Skeletal muscle satellite cell (primary cell): Measurements from ENCODE around the gene FSTL1.

Source experiments
- H3K27me3 ChIP-seq: 2 replicates; pipeline ENCODE4 v1.7.0; 2013; ENCODE audit warnings: low read length; ENCODE audit not compliant: control insufficient read depth, insufficient read depth
- H3K36me3 ChIP-seq: 2 replicates; pipeline ENCODE4 v1.7.0; 2013; ENCODE audit warnings: mild to moderate bottlenecking, control low read depth, low read length; ENCODE audit not compliant: insufficient read depth
- H3K4me1 ChIP-seq: 2 replicates; pipeline ENCODE4 v1.7.0; 2013; ENCODE audit warnings: low read length; ENCODE audit not compliant: control insufficient read depth, insufficient read depth
- H3K4me2 ChIP-seq: 2 replicates; pipeline ENCODE4 v1.7.0; 2013; ENCODE audit warnings: mild to moderate bottlenecking, low read length
- H3K4me3 ChIP-seq: 2 replicates; pipeline ENCODE4 v1.7.0; 2013; ENCODE audit warnings: low read length
- H3K9ac ChIP-seq: 2 replicates; pipeline ENCODE4 v1.7.0; 2013; ENCODE audit warnings: mild to moderate bottlenecking, low read depth, low read length, moderate library complexity
- H3K9me3 ChIP-seq: replicated peaks from 2 replicates; pipeline ENCODE4 v1.7.0; 2013; ENCODE audit warnings: mild to moderate bottlenecking, control low read depth, low read length

FSTL1 gene

DNA sequence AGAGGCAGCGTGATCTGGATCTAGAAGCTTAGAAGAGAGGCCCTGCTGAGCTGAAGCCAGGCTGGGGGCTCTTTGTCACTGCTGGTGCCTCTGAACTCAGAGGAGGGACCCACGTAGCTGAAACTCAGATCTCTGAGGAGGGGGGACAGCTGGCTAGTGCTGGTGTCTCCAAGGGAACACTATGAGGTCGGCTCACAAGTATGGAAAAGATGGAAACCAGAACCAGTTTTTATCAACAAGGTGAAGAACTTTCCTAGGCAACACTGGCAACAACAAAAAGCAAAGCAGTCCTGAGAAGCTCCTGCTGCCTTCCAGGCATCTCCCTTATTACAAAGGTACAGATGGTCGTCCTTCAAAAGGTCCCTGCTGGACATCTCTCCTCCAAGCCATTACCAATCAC lies 27.0 kb upstream of the FSTL1 start:
- Histone ChIP-seq H3K27me3 (no peaks in the 10 kb centered on the region), H3K9ac (no peak overlapping the region), H3K4me3 (no peak overlapping the region), H3K4me1 (peaks cover 1% of the 10 kb centered on the region), H3K4me2 (no peak overlapping the region), H3K36me3 (no peaks in the 10 kb centered on the region), H3K9me3 (no peaks in the 10 kb centered on the region)

DNA sequence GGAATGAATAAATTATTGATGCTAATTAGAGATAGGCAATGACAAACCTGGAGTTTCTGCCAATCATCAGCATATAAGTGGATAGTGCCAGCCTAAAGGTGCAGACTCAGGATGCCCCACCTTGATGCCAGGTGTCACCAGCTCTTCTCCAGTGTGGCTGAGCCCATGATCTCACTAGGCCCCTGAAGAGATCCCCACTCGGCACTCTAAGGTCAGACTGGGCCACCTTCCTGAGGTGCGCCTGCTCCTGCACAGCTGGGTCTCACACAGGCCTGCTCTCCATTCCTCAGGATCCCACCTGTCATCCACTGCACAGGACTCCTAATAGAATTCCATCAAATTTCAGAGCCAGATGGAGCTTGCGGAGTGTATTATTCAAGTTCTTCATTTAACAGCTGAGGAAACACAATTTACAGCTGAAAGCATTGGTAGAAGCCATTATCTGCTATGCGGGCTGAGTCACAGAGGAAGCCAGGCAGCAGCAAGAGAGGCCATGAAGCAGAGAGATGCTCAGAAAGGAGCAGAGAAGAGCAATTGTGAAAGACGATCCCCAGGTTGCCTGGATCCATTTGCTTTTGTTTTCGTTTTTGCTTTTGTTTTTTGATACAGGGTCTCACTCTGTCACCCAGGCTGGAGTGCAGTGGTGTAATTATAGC lies 25.1 kb upstream of the FSTL1 start:
- Histone ChIP-seq H3K4me1 (peaks cover 20% of the 10 kb centered on the region), H3K4me3 (no peak overlapping the region), H3K9ac (no peak overlapping the region), H3K4me2 (no peak overlapping the region), H3K36me3 (no peaks in the 10 kb centered on the region), H3K9me3 (no peaks in the 10 kb centered on the region), H3K27me3 (no peaks in the 10 kb centered on the region)

DNA sequence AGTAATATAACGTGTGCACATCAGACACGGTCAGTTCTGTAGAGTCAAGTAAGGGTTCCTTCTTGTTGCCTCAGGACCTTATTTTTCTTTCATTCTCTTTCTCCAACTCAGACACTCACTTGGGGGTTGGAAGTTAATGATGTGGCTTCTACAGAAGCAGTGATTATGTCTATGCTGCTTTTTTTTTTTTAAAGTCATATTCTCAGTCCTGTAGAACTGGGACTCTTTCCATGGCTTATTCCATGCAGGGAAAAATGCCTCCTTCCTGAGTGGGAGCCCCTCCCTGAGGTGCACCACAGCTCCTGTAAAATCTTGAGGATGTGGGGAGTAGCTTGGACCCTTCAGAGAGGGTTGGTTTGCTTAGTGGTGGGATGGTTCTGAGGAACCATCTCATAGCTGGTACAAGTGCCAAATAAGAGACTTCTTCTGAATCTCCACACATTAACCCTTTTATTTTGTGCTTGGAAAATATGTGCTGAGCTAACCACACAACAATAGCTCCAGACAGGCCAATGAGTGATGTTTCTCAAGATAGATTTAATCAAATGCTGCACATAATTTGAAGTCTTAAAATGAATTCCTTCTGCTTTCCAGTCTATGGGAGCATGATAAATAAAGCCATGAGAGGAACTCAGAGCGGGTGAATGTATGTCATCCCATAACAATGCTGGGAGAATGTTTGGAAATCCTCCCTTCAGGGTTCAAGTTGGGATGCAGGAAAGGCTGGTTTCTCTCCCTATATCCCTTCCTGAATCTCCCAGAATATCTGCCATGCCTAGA lies 23.3 kb upstream of the FSTL1 start:
- Histone ChIP-seq H3K27me3 (no peaks in the 10 kb centered on the region), H3K4me2 (no peak overlapping the region), H3K9me3 (no peaks in the 10 kb centered on the region), H3K36me3 (no peaks in the 10 kb centered on the region), H3K4me3 (no peak overlapping the region), H3K9ac (no peak overlapping the region), H3K4me1 (peaks cover 38% of the 10 kb centered on the region)

DNA sequence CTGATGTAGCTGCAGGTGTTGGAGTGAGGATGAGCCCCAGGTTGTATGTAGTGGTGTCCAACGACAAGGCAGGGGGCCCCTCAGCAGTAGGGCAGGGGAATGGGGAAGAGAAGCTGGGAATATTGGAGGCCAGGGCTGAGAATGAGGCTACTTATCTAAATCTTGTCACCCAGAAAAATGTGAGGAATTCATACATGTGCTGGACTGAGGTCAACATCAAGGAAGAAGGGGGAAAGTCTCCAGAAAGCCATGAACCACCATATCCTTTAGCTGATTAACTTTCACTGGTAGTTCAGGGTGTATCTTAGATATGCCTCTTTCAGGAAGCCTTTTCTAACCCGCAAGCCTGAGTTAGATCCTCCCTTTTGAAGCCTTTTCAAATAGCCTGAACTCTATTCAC lies 22.6 kb upstream of the FSTL1 start:
- Histone ChIP-seq H3K4me1 (peaks cover 40% of the 10 kb centered on the region), H3K27me3 (no peaks in the 10 kb centered on the region), H3K4me2 (no peak overlapping the region), H3K9ac (no peak overlapping the region), H3K9me3 (no peaks in the 10 kb centered on the region), H3K4me3 (no peak overlapping the region), H3K36me3 (no peaks in the 10 kb centered on the region)

DNA sequence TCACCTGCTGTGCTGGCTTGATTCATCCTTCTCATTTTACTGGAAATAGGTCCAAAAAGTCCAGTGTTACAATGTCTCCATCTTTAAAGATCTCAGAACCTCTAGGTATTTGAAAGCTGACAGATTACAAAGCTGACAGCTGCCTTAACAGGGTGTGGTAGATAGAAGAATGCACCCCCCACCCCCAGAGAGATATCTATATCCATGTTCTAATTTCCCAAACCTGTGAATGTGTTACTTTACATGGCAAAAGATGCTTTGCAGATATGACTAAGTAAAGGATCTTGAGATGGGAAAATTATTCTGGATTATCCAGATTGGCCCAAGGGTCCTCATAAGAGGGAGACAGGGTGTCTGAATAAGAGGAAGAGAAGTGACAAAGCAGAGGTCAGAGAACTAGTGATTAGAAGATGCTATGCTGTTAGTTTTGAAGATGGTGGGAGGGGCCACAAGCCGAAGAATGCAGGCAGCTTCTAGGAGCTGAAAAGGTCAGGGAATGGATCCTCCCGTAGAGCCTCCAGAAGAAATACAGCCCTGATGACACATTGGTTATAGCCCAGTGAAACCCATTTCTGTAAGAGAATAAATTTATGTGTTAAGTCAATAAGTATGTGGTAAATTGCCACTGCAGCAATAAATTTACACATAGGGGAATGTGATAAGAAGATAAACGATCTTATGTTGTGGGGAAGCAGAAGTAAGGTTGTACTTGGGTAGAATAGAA lies 21.5 kb upstream of the FSTL1 start:
- Histone ChIP-seq H3K9me3 (no peaks in the 10 kb centered on the region), H3K4me2 (peak overlapping the region; percentile 70), H3K4me1 (peaks cover 40% of the 10 kb centered on the region), H3K9ac (peak overlapping the region; percentile 42), H3K4me3 (peak overlapping the region; percentile 7), H3K27me3 (no peaks in the 10 kb centered on the region), H3K36me3 (no peaks in the 10 kb centered on the region)

DNA sequence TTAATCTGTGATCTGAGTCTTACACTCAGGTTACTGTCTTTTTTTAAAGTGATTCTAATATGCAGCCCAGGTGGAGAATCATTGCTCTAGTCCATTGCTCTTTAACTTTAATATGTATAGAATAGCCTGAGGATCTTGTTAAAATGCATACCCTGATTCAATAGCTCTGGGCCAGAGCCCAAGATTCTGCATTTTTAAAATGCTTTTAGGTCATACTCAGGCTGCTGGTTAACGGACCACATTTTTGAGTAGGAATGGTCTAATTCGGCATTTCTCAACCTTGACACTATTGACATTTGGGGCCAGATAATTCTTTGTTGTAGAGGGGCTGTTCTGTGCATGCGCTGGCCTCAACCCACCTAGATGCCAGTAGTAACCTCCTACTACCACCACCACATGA lies 20.9 kb upstream of the FSTL1 start:
- Histone ChIP-seq H3K4me1 (peaks cover 40% of the 10 kb centered on the region), H3K4me2 (peak overlapping the region; percentile 70), H3K4me3 (peak overlapping the region; percentile 7), H3K27me3 (no peaks in the 10 kb centered on the region), H3K9ac (peak overlapping the region; percentile 42), H3K36me3 (no peaks in the 10 kb centered on the region), H3K9me3 (no peaks in the 10 kb centered on the region)

DNA sequence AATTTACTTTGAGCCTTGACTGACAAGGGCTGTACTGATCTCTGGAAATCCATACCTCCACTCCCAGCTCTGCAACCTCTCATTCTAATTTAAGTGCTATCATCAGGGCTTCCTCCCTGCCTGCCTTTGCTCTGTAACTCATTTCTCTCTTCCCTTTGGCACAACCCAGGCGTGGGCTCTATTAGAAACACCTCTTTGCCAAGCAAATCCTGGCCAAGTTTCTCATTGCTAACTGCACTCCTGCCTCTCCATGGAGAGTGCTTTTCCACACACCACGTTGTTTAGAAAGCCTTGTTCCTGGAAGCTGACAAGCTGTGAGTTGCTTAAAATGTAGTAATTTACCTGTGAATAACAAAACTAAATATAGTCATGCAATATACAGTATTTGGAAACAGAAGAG lies 20.1 kb upstream of the FSTL1 start:
- Histone ChIP-seq H3K4me3 (no peak overlapping the region), H3K27me3 (no peaks in the 10 kb centered on the region), H3K4me2 (peak overlapping the region; percentile 36), H3K36me3 (no peaks in the 10 kb centered on the region), H3K9ac (no peak overlapping the region), H3K4me1 (peaks cover 40% of the 10 kb centered on the region), H3K9me3 (no peaks in the 10 kb centered on the region)

DNA sequence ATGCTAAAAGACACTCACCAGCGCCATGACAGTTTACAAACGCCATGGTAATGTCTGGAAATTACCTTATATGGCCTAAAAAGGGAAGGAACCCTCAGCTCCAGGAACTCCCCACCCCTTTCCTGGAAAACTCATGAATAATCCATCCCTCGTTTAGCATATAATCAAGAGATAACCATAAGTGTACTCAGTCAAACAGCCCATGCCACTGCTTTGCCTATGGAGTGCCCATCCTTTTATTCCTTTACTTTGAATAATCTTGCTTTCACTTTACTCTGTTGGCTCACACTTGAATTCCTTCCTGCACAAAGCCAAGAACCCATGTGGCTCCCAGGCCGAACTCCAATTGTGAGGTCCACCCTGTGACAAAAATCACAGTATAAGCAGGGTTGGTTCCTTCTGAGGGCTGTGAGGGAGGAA lies 19.1 kb upstream of the FSTL1 start:
- no peak overlapping the region for H3K9ac ChIP-seq
- H3K36me3 ChIP-seq: no peaks in the 10 kb centered on the region
- H3K4me2 ChIP-seq: peak overlapping the region; percentile 38
- H3K9me3 ChIP-seq: no peaks in the 10 kb centered on the region
- H3K27me3 ChIP-seq: no peaks in the 10 kb centered on the region
- H3K4me1 ChIP-seq: peaks cover 40% of the 10 kb centered on the region
- H3K4me3 ChIP-seq: no peak overlapping the region

DNA sequence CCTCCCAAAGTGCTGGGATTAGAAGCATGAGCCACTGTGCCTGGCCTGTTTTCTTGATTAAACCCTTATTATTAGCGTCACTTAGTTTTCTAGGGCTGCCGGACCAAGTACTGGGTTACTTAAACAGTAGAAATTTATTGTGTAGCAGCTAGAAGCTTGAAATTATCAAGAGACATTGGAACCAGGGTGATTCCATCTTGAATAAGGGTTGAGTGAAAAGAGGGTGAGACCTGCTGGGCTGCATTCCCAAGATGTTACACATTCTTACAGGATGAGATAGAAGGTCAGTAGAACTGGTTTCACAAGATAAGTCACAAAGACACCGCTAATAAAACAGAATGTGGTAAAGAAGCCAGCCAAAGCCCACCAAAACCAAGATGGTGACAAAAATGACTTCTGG lies 18.6 kb upstream of the FSTL1 start:
- Histone ChIP-seq H3K4me2 (peak overlapping the region; percentile 38), H3K36me3 (no peaks in the 10 kb centered on the region), H3K27me3 (no peaks in the 10 kb centered on the region), H3K9me3 (no peaks in the 10 kb centered on the region), H3K4me3 (no peak overlapping the region), H3K9ac (no peak overlapping the region), H3K4me1 (peaks cover 40% of the 10 kb centered on the region)

DNA sequence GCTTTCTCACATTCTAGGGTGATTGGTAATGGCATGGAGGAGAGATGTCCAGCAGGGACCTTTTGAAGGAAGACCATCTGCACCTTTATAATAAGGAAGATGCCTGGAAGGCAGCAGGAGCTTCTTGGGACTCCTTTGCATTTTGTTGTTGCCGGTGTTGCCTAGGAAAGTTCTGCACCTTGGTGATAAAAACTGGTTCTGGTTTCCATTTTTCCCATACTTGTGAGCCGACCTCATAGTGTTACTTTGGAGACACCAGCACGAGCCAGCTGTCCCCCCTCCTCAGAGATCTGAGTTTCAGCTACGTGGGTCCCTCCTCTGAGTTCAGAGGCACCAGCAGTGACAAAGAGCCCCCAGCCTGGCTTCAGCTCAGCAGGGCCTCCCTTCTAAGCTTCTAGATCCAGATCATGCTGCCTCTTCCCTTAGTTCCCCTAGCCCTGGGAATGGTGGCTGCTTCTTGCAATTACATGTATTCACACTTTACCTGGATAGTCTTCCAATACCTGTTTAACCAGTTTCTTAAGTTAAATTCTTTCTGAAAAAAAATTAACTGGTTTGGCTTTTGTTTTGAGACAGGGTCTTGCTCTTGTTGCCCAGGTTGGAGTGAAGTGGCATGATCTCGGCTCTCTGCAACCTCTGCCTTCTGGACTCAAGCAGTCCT lies 18.0 kb upstream of the FSTL1 start:
- no peaks in the 10 kb centered on the region for H3K9me3 ChIP-seq
- H3K9ac ChIP-seq: no peak overlapping the region
- H3K4me1 ChIP-seq: peaks cover 40% of the 10 kb centered on the region
- H3K36me3 ChIP-seq: no peaks in the 10 kb centered on the region
- H3K4me3 ChIP-seq: no peak overlapping the region
- H3K4me2 ChIP-seq: no peak overlapping the region
- no peaks in the 10 kb centered on the region for H3K27me3 ChIP-seq

DNA sequence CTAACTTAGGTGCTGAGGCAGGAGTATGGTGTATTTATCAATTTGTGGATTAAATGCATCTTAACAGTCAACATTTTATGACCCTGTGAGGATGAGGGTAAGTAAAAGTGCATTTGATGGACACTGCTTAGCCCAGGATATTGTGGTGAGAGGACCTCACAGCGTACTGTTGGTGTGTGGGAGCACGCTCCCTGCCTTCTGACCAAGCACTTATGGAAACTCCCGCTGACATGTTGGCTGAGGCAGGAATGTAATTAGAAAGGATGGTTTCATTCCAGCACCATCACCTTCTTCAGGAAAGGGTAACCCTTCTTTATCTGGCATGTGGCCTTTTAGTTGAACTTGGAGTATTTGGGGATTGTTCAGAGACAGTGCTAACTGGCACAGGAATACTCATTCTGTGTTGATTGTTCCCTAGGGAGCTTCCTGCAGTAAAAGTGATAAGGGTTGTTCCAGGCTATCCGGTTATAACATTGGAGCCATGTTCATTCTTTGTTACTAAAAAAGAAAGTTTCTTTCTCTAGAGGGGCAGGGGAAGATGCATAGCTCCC lies 11.7 kb upstream of the FSTL1 start:
- Histone ChIP-seq H3K4me2 (no peak overlapping the region), H3K9ac (no peak overlapping the region), H3K9me3 (no peaks in the 10 kb centered on the region), H3K36me3 (no peaks in the 10 kb centered on the region), H3K4me1 (peaks cover 5% of the 10 kb centered on the region), H3K4me3 (no peak overlapping the region), H3K27me3 (no peaks in the 10 kb centered on the region)
